ENCODE data around the gene CCSER1.
"Not testable (repeated sequence)": the region's sequence is repeated elsewhere in the genome, so short reads cannot be mapped to it uniquely, and the experiment has no call there.

The CCSER1 gene

DNA sequence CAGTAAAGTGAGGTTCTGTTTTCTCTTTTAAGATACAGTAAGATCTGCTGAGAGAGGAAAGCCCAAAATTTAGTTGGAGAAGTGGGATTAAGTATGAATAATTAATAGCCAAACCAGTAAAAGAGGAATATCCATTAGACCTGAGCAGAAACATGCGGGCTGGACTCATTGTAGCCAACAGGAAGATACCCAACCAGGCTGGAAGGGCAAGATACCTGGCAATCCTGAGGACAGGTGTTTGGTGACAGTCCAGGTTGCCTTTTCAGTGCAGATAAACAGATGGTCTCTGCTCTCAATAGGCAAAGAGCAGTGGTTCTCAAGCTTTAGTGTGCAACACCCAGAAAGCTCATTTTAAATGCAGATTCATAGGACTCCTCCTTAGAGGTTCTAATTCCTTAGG lies 1195.8 kb downstream of the CCSER1 start:
- Histone ChIP-seq H4K20me1 (ENCODE audit: insufficient read depth, low read length) (no peaks in the 10 kb centered on the region), H3K4me1 (ENCODE audit: insufficient read depth, low read length, severe bottlenecking) (no peaks in the 10 kb centered on the region), H3F3A (ENCODE audit: insufficient read depth, low read length) (no peaks in the 10 kb centered on the region), H3K9me2 (ENCODE audit: low read depth, low read length) (no peaks in the 10 kb centered on the region), H3K79me2 (ENCODE audit: insufficient read depth, low read length) (no peaks in the 10 kb centered on the region), H3K9ac (ENCODE audit: low read length) (no peak overlapping the region), H3K36me3 (ENCODE audit: insufficient read depth, low read length) (no peaks in the 10 kb centered on the region), H3K9me3 (ENCODE audit: low read length) (no peaks in the 10 kb centered on the region), H2AFZ (ENCODE audit: low read length) (no peak overlapping the region), H3K4me2 (ENCODE audit: low read length) (no peak overlapping the region), H3K4me3 (ENCODE audit: low read depth, low read length, poor library complexity, severe bottlenecking) (no peak overlapping the region), H3K27me3 (ENCODE audit: insufficient read depth, low read length) (no peaks in the 10 kb centered on the region), H3K27ac (ENCODE audit: low read depth, low read length, poor library complexity, severe bottlenecking) (no peak overlapping the region)
- TF ChIP-seq CTCF (IDR thresholded peaks at IDR 0.05; ENCODE audit: low read length) = no peak
- no peak for TF ChIP-seq EZH2 (IDR thresholded peaks at IDR 0.05; ENCODE audit: borderline replicate concordance, low read length)

DNA sequence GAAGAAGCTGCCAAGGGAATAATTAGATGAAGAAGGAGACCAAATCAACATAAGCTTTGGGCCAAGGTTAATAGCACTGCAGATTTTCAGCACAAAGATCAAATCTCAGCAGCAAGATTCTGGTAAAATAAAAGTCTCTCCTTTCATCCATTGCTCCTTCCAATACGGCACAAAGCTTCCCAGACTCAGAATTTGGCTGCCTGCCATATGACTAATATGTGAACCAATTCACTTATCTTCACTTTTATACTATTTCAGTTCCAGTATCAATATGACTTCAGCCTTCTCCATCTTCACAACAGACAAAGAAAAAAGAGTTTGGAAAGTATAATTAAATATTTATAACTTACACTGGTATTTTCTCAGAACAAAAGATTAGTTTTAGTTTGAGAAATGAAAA lies 1198.3 kb downstream of the CCSER1 start:
- Histone ChIP-seq H3K9me2 (ENCODE audit: low read depth, low read length) (no peaks in the 10 kb centered on the region), H3K79me2 (ENCODE audit: insufficient read depth, low read length) (no peaks in the 10 kb centered on the region), H3K9ac (ENCODE audit: low read length) (no peak overlapping the region), H3K4me2 (ENCODE audit: low read length) (no peak overlapping the region), H3K4me1 (ENCODE audit: insufficient read depth, low read length, severe bottlenecking) (no peaks in the 10 kb centered on the region), H4K20me1 (ENCODE audit: insufficient read depth, low read length) (no peaks in the 10 kb centered on the region), H3K9me3 (ENCODE audit: low read length) (no peaks in the 10 kb centered on the region), H2AFZ (ENCODE audit: low read length) (no peak overlapping the region), H3K36me3 (ENCODE audit: insufficient read depth, low read length) (no peaks in the 10 kb centered on the region), H3K27me3 (ENCODE audit: insufficient read depth, low read length) (no peaks in the 10 kb centered on the region), H3K27ac (ENCODE audit: low read depth, low read length, poor library complexity, severe bottlenecking) (no peak overlapping the region), H3K4me3 (ENCODE audit: low read depth, low read length, poor library complexity, severe bottlenecking) (no peak overlapping the region), H3F3A (ENCODE audit: insufficient read depth, low read length) (no peaks in the 10 kb centered on the region)
- TF ChIP-seq CTCF (IDR thresholded peaks at IDR 0.05; ENCODE audit: low read length) = no peak
- TF ChIP-seq EZH2 (IDR thresholded peaks at IDR 0.05; ENCODE audit: borderline replicate concordance, low read length) = no peak

DNA sequence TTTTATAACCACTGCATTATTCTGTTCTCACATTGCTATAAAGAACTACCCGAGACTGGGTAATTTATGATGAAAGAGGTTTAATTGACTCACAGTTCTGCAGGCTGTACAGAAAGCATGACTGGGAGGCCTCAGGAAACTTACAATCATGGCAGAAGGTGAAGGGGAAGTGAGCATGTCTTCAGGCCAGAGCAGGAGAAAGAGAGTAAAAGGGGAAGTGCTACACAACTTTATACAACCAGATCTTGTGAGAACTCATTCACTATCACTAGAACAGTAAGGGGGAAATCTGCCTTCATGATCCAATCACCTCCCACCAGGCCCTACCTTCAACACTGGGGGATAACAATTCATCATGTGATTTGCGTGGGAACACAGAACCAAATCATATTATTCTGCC lies 1199.0 kb downstream of the CCSER1 start:
- H3K36me3 ChIP-seq (ENCODE audit: insufficient read depth, low read length); H3K27ac ChIP-seq (ENCODE audit: low read depth, low read length, poor library complexity, severe bottlenecking); H3K9me3 ChIP-seq (ENCODE audit: low read length); H4K20me1 ChIP-seq (ENCODE audit: insufficient read depth, low read length); H3K9ac ChIP-seq (ENCODE audit: low read length); H3K27me3 ChIP-seq (ENCODE audit: insufficient read depth, low read length); H3K4me3 ChIP-seq (ENCODE audit: low read depth, low read length, poor library complexity, severe bottlenecking); H2AFZ ChIP-seq (ENCODE audit: low read length); H3K4me1 ChIP-seq (ENCODE audit: insufficient read depth, low read length, severe bottlenecking); H3K9me2 ChIP-seq (ENCODE audit: low read depth, low read length); H3F3A ChIP-seq (ENCODE audit: insufficient read depth, low read length); H3K4me2 ChIP-seq (ENCODE audit: low read length); H3K79me2 ChIP-seq (ENCODE audit: insufficient read depth, low read length): not testable (repeated sequence)

GRCh38 chr4:91330555-91331137 lies 1203.5 kb downstream of the CCSER1 start:
- Histone ChIP-seq H3K9me2 (ENCODE audit: low read depth, low read length) (no peaks in the 10 kb centered on the region), H3K27ac (ENCODE audit: low read depth, low read length, poor library complexity, severe bottlenecking) (no peak overlapping the region), H3K9ac (ENCODE audit: low read length) (no peak overlapping the region), H3K36me3 (ENCODE audit: insufficient read depth, low read length) (no peaks in the 10 kb centered on the region), H3K4me2 (ENCODE audit: low read length) (no peak overlapping the region), H3K27me3 (ENCODE audit: insufficient read depth, low read length) (no peaks in the 10 kb centered on the region), H2AFZ (ENCODE audit: low read length) (no peak overlapping the region), H3F3A (ENCODE audit: insufficient read depth, low read length) (no peaks in the 10 kb centered on the region), H4K20me1 (ENCODE audit: insufficient read depth, low read length) (no peaks in the 10 kb centered on the region), H3K4me1 (ENCODE audit: insufficient read depth, low read length, severe bottlenecking) (no peaks in the 10 kb centered on the region), H3K4me3 (ENCODE audit: low read depth, low read length, poor library complexity, severe bottlenecking) (no peak overlapping the region), H3K9me3 (ENCODE audit: low read length) (no peaks in the 10 kb centered on the region), H3K79me2 (ENCODE audit: insufficient read depth, low read length) (no peaks in the 10 kb centered on the region)
- TF ChIP-seq EZH2 (IDR thresholded peaks at IDR 0.05; ENCODE audit: borderline replicate concordance, low read length) (no peak), CTCF (IDR thresholded peaks at IDR 0.05; ENCODE audit: low read length) (no peak)

Data from OCI-LY1 (cell line).